Effector memory CD4-positive, alpha-beta T cell (primary cell): Measurements from ENCODE around the gene TOM1L1.

Experiments
- DNase-seq, 3 donors: peaks; one replicate each; pipeline ENCODE4 v3.0.0-alpha.2; 2020
- H3K27ac ChIP-seq: 2 replicates; pipeline ENCODE4 v1.7.0; 2013; ENCODE audit warnings: mild to moderate bottlenecking, low read length, moderate library complexity; ENCODE audit not compliant: insufficient read depth, poor library complexity, severe bottlenecking
- H3K27me3 ChIP-seq: replicated peaks from 2 replicates; pipeline ENCODE4 v1.7.0; 2013; ENCODE audit warnings: mild to moderate bottlenecking, low read length; ENCODE audit not compliant: insufficient read depth, control insufficient read depth, poor library complexity, severe bottlenecking
- H3K36me3 ChIP-seq: 2 replicates; pipeline ENCODE4 v1.7.0; 2013; ENCODE audit warnings: mild to moderate bottlenecking, low read length, moderate library complexity; ENCODE audit not compliant: control insufficient read depth, insufficient read depth
- H3K4me1 ChIP-seq: 2 replicates; pipeline ENCODE4 v1.7.0; 2013; ENCODE audit warnings: low read length, mild to moderate bottlenecking; ENCODE audit not compliant: control insufficient read depth, insufficient read depth, poor library complexity, severe bottlenecking
- H3K4me3 ChIP-seq: 2 replicates; pipeline ENCODE4 v1.7.0; 2013; ENCODE audit warnings: low read length, low read depth, mild to moderate bottlenecking; ENCODE audit not compliant: insufficient read depth, poor library complexity, severe bottlenecking
- H3K9me3 ChIP-seq: 2 replicates; pipeline ENCODE4 v1.7.0; 2013; ENCODE audit warnings: mild to moderate bottlenecking, low read length, moderate library complexity; ENCODE audit not compliant: control insufficient read depth

TOM1L1 gene

DNA sequence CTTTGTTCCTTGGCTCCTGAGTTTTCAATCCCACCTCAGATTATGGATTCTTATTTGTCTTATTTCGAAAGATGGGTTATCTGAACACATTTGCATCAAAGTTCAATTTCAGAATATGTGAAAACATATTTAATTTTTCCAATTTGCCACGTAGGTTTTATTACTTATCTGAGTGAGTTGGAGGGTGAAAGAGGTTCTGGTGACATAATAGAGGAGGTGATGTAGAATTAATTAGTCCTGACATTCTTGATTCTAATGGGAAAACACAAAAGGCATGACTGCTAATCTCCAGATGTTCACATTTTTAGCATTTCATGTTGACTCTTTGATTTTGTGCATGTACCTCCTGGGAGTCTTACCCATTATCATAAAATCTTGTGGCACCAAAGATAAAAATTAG is 9.1 kb downstream of the TOM1L1 start:
- H3K36me3 ChIP-seq: no peaks in the 10 kb centered on the region

DNA sequence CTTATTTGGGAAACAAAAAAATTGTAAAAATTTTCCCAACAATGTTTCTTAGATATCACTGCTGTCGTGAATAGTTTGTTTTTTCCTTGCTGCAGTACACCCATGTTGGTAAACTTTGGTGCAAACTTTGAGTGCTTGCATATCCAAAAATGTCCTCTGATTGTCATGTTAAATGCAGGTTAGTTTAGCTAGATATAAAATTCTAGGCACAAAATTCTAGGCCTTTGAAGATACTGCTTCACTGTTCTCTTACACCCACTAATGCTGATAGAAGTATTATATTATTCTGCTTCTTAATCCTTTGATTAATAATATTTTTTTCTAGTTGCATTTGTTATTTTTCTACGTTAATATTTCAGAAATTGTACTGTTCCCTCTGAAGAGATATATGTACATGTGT is 16.1 kb downstream of the TOM1L1 start:
- H3K4me3 ChIP-seq: no peak overlapping the region
- H3K36me3 ChIP-seq: no peaks in the 10 kb centered on the region
- no peak overlapping the region for H3K27ac ChIP-seq
- no peak for DNase-seq
- H3K4me1 ChIP-seq: no peaks in the 10 kb centered on the region
- no peaks in the 10 kb centered on the region for H3K27me3 ChIP-seq
- no peaks in the 10 kb centered on the region for H3K9me3 ChIP-seq

More for the DNA sequence above, 9.1 kb downstream of the TOM1L1 start:
- Histone ChIP-seq H3K4me1 (no peaks in the 10 kb centered on the region), H3K4me3 (no peak overlapping the region), H3K27me3 (no peaks in the 10 kb centered on the region), H3K27ac (no peak overlapping the region), H3K9me3 (no peaks in the 10 kb centered on the region)
- DNase-seq: no peak

DNA sequence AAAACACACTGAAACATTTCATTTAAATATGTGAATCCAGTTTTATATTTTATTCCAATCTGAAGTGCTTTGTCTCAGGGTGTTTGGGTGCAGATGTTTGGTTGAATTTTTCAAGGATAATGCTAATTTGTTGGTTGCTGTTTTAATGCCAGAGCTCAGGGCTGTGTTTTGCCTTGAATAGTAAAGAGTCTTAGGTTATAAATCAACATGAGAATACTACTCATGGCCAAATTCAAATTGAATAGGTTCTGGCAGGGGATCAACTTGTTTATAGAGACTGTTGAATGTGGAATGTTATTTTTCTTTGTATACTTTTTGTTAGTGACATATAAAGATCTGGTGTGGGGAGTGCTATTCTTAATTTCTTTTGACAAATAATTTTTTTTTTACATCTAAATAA is 18.8 kb downstream of the TOM1L1 start:
- H3K9me3 ChIP-seq: no peaks in the 10 kb centered on the region
- H3K36me3 ChIP-seq: no peaks in the 10 kb centered on the region
- H3K4me3 ChIP-seq: no peak overlapping the region
- H3K4me1 ChIP-seq: no peaks in the 10 kb centered on the region
- DNase-seq: no peak
- H3K27me3 ChIP-seq: no peaks in the 10 kb centered on the region
- no peak overlapping the region for H3K27ac ChIP-seq

DNA sequence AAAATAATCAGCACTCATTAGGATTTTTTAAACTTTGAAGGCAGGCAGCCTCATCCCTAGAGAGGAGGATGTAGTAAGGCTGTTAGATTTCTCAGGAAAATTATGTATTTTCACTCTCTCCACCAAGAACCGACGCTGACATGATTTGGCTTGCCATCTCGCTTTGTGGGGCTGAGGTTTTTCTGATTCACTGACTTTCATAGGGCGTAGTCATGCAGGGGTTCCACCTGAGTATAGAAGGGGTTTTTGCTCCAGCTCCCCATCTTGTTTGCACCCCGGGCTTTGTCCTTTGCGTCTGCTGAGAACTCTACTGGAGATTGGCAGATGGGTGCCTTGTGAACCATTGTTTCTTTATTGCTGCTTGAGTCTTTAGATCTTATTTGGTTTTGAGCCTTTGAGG is 20.2 kb downstream of the TOM1L1 start:
- H3K27ac ChIP-seq: no peak overlapping the region
- no peaks in the 10 kb centered on the region for H3K4me1 ChIP-seq
- H3K4me3 ChIP-seq: no peak overlapping the region
- H3K9me3 ChIP-seq: no peaks in the 10 kb centered on the region
- DNase-seq: no peak
- no peaks in the 10 kb centered on the region for H3K36me3 ChIP-seq
- H3K27me3 ChIP-seq: no peaks in the 10 kb centered on the region

DNA sequence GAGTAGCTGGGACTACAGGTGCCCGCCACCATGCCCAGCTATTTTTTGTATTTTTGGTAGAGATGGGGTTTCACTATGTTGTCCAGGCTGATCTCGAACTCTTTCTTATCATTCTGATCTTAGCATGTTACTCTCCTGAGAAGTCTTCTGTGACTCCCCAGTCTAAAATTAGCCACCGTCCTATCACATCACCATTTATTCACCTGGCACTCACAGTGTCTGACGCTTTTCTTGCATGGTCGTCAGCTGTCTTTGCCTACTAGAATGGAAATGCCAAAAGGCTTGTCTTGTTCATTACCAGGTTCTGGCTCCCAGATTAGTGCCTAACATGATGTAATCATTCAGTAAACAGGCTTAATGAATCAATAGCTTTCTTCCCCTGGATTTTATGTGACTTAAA is 23.8 kb downstream of the TOM1L1 start:
- Histone ChIP-seq H3K4me1 (no peaks in the 10 kb centered on the region), H3K4me3 (no peak overlapping the region), H3K27ac (no peak overlapping the region), H3K36me3 (no peaks in the 10 kb centered on the region), H3K9me3 (no peaks in the 10 kb centered on the region), H3K27me3 (no peaks in the 10 kb centered on the region)
- DNase-seq: no peak

DNA sequence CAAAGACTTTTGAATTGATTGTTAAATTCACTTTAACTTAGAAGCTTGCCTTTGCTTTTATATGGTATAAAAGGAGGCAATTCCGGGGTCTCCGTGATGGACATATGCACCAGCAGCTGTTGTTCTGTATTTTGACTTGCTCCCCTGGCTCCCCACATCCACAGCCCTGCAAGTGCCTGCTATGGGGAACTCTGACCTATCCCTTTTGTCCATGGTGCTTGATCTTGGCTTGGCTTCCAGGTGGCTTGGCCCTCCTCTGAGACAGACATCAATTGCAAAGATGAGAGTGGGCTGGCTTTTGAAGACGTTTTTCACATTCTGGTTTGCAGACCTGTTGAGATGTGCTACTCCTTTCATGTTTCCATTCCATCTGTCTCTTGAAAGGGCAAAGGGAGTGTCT is 26.9 kb downstream of the TOM1L1 start:
- no peak for DNase-seq
- no peak overlapping the region for H3K4me3 ChIP-seq
- H3K9me3 ChIP-seq: no peaks in the 10 kb centered on the region
- H3K36me3 ChIP-seq: no peaks in the 10 kb centered on the region
- no peak overlapping the region for H3K27ac ChIP-seq
- no peaks in the 10 kb centered on the region for H3K4me1 ChIP-seq
- H3K27me3 ChIP-seq: no peaks in the 10 kb centered on the region

DNA sequence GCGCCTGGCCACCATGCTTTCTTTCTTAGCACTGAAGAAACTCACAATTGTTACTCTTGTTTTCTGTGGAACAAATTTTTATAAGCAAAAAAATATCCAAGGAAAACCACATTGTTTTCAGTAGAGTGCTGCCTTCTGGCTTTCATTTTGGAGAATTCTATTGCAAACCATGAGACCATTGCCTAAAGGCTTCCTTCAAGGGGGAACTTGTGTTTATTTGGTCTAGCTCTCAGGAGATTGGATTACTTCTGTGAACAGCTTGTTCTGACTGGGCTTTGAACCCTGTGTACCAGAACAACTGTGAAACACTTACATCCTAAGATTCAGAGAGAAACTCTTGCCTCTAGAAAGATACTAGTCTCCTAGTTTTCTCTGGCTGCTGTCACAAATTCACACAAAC is 32.1 kb downstream of the TOM1L1 start:
- Histone ChIP-seq H3K27me3 (no peaks in the 10 kb centered on the region), H3K4me1 (no peaks in the 10 kb centered on the region), H3K4me3 (no peak overlapping the region), H3K36me3 (no peaks in the 10 kb centered on the region), H3K27ac (no peak overlapping the region), H3K9me3 (no peaks in the 10 kb centered on the region)
- no peak for DNase-seq

DNA sequence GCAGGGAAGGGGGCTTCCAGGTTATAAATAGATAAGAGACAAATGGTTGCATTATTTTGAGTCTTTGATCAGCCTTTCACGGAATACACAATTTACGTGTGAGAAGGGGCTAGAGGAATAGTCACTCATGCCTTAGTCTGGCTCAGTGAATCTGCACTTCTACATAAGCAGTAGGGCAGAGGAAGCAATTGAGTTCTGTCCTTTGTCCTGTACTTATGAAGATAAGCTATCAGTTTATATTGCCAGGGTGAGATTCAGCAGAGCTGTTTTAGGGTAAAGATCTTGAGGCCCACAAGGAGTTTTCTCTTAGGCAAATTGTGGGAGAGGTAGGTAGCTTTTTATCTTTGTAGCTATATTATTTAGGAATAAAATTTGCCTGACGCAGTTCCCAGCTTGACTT is 33.3 kb downstream of the TOM1L1 start:
- Histone ChIP-seq H3K27me3 (no peaks in the 10 kb centered on the region), H3K4me1 (no peaks in the 10 kb centered on the region), H3K27ac (no peak overlapping the region), H3K4me3 (no peak overlapping the region), H3K36me3 (no peaks in the 10 kb centered on the region), H3K9me3 (no peaks in the 10 kb centered on the region)
- DNase-seq: no peak

DNA sequence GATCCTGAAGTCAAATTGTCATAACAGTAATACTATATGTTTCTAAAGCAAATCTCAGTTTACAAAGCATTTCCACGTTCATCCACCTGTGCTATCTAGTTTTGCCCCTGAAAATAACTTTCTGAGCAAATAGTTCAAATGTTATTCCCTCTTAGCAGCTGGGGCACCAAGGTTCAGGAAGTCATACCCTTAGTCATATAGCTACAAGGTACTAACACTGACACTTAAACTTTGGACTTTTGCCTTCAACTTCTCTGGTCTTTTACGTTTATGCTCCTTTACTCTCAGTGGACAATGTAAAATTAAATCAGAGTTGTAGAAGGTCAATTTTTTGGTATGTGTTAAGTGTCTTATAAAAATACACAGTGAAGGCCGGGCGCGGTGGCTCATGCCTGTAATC is 34.8 kb downstream of the TOM1L1 start:
- Histone ChIP-seq H3K36me3 (no peaks in the 10 kb centered on the region), H3K4me1 (no peaks in the 10 kb centered on the region), H3K27me3 (no peaks in the 10 kb centered on the region), H3K9me3 (no peaks in the 10 kb centered on the region), H3K27ac (no peak overlapping the region), H3K4me3 (no peak overlapping the region)
- DNase-seq: no peak

DNA sequence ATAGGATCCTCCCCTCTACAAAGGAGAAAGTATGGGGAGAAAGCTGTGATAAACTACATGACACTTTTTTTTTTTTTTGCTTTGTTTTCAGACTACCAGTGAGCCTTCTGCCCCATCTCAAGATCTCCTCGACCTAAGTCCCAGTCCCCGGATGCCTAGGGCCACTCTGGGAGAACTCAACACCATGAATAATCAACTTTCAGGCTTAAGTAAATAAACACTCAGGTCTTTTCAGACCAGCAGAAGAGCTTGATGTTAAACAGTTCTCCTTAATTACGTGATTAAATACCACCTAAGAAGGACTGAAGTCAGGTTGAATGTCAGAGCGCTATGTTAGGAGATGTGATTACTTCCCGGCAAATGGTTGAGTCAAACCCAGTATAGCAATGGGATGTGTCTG is 36.4 kb downstream of the TOM1L1 start:
- DNase-seq: no peak
- Histone ChIP-seq H3K27ac (no peak overlapping the region), H3K9me3 (no peaks in the 10 kb centered on the region), H3K4me1 (no peaks in the 10 kb centered on the region), H3K27me3 (no peaks in the 10 kb centered on the region), H3K4me3 (no peak overlapping the region), H3K36me3 (no peaks in the 10 kb centered on the region)

DNA sequence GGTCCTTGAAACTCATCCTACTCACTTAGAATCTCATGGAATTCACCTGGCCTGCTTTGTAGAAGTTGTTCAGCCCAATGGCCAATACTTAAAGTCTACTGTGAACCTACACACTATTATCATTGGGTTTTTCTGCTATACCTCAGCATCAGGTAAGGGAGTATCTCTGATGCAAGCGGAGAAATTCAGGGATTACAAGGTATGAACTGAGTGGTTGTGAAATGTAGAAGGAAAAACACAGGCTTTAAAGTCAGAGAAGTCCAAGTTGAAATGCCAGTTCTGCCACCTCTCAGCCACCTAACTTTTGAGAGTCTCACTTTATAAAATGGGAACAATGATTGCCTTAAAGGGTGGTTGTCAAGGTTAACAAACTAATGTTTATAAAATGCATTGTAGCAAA is 36.8 kb downstream of the TOM1L1 start:
- H3K27ac ChIP-seq: no peak overlapping the region
- no peaks in the 10 kb centered on the region for H3K36me3 ChIP-seq
- H3K27me3 ChIP-seq: no peaks in the 10 kb centered on the region

More for the DNA sequence above, 36.8 kb downstream of the TOM1L1 start:
- no peak for DNase-seq
- no peaks in the 10 kb centered on the region for H3K9me3 ChIP-seq
- no peaks in the 10 kb centered on the region for H3K4me1 ChIP-seq
- no peak overlapping the region for H3K4me3 ChIP-seq
